ENCODE data around the gene ABHD5. TPM values are rescaled to one million over a fixed set of nuclear protein-coding genes. Genes with fewer than 3 reads are reported as not detected.

Gene ABHD5
- total and polyA plus RNA-seq, 2 of the 8 experiments (the other 6 are each of a cell fraction or from before 2014, with no cell fraction given): 10.5 to 16.4 TPM

DNA sequence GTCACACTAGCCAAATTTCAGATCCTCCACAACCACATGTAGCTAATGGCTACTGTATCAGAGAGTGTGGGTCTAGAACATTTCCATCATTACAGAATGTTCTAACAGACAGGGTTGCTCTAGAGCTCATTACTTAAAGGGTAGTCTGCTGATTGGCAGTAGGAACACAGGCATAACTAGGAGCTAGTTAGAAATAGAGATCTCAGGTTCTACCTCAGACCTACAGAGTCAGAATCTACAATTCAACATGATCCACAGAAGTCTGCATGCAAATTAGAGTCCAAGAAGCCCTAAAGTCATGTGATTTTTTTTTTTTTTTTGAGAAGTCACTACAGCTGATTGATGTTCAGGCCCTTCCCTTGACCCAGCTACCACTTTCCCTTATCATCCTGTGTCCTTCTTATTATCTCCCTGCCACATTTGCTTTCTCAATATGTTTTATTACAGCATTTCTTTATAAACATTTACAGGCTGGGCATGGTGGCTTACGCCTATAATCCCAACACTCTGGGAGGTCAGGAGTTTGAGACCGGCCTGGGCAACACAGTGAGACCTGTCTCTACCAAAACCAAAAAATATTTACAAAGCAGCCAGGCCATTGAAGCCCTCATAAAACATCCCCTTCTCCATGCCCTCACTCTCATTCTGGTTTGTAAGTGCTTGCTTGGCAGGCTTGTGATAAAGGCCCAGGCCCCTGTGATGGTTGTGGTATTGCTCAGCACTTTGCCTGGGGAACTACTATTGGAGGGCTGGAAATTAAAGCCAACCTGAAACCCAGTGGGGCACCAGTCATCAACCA lies 3.8 kb upstream of the ABHD5 start:
- Histone ChIP-seq H3K79me2 (ENCODE audit: control insufficient read depth in 1 of 2, insufficient read depth in 2 of 2, low read length in 2 of 2) (peaks cover 0 to 1% of the 10 kb centered on the region in 2 experiments; a peak in 2 of 4 replicates), H2AK5ac (ENCODE audit: low read depth, low read length) (no peak overlapping the region), H3K36me3 (ENCODE audit: control insufficient read depth in 2 of 4, insufficient read depth in 4 of 4, low read length in 3 of 4) (no peaks in the 10 kb centered on the region), H3K14ac (ENCODE audit: insufficient read length) (no peak overlapping the region), H2BK5ac (ENCODE audit: low read depth, low read length) (no peak overlapping the region), H3K27ac (ENCODE audit: low read depth, low read length) (no peak overlapping the region), H2AFZ (ENCODE audit: low read length) (no peak overlapping the region), H2BK15ac (ENCODE audit: low read length) (no peak overlapping the region), H3K79me1 (ENCODE audit: low read depth, low read length) (no peaks in the 10 kb centered on the region), H3K9ac (replicated peaks in 1 of 4; ENCODE audit: extremely low read depth in 1 of 4, low read depth in 3 of 4, low read length in 3 of 4) (no peak overlapping the region), H3K4ac (replicated peaks; ENCODE audit: insufficient read length, low read depth, low read length) (no peak overlapping the region), H2BK20ac (ENCODE audit: low read length) (no peak overlapping the region), H4K91ac (replicated peaks; ENCODE audit: insufficient read length, low read length) (no peak overlapping the region), H3K9me3 (ENCODE audit: insufficient read depth in 2 of 2, low read depth in 1 of 2, low read length in 1 of 2) (no peaks in the 10 kb centered on the region), H3K56ac (replicated peaks; ENCODE audit: insufficient read length, low read depth, low read length) (no peak overlapping the region), H3K4me2 (ENCODE audit: insufficient read depth in 1 of 2, low read depth in 2 of 2, low read length in 2 of 2) (no peak overlapping the region), H2BK12ac (ENCODE audit: low read depth, low read length) (no peak overlapping the region), H2BK120ac (replicated peaks; ENCODE audit: low read depth, low read length) (no peak overlapping the region), H3K4me1 (replicated peaks in 1 of 4; ENCODE audit: control insufficient read depth in 3 of 4, insufficient read depth in 4 of 4, low read length in 3 of 4) (no peaks in the 10 kb centered on the region; a peak in 3 of 7 replicates), H4K20me1 (replicated peaks in 1 of 2; ENCODE audit: control insufficient read depth in 1 of 2, insufficient read depth in 2 of 2, low read length in 2 of 2) (no peaks in the 10 kb centered on the region), H4K5ac (ENCODE audit: insufficient read length, low read depth, low read length) (no peak overlapping the region), H3K4me3 (ENCODE audit: extremely low read depth in 1 of 4, insufficient read depth in 2 of 4, low read depth in 3 of 4, low read length in 4 of 4) (no peak overlapping the region), H3K18ac (ENCODE audit: extremely low read depth, low read length) (no peak overlapping the region), H3K23ac (ENCODE audit: insufficient read length) (no peak overlapping the region), H3K27me3 (replicated peaks in 1 of 4; ENCODE audit: control insufficient read depth in 3 of 4, extremely low read depth in 1 of 4, insufficient read depth in 3 of 4, low read length in 3 of 4) (no peaks in the 10 kb centered on the region), H4K8ac (ENCODE audit: extremely low read depth, insufficient read depth, low read length) (no peak overlapping the region), H3K23me2 (ENCODE audit: low read depth, low read length) (peaks cover 2% of the 10 kb centered on the region; the same call in 1 of the 2 replicates)
- TF ChIP-seq, protein P1, sequence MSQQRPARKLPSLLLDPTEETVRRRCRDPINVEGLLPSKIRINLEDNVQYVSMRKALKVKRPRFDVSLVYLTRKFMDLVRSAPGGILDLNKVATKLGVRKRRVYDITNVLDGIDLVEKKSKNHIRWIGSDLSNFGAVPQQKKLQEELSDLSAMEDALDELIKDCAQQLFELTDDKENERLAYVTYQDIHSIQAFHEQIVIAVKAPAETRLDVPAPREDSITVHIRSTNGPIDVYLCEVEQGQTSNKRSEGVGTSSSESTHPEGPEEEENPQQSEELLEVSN (IDR thresholded peaks at IDR 0.05): no peak
- TF ChIP-seq HDAC6 (IDR thresholded peaks at IDR 0.05; ENCODE audit: low read depth, low read length) (no peak), POLR2AphosphoS5 (IDR thresholded peaks at IDR 0.05; ENCODE audit: low read depth, low read length) (no peak), EP300 (IDR thresholded peaks at IDR 0.05; ENCODE audit: borderline replicate concordance in 1 of 2, low read depth in 2 of 2, low read length in 2 of 2) (no peak), JUND (IDR thresholded peaks at IDR 0.05; ENCODE audit: low read length) (no peak), RFX5 (IDR thresholded peaks at IDR 0.05; ENCODE audit: borderline replicate concordance, low read depth, low read length) (no peak), SP4 (IDR thresholded peaks at IDR 0.05; ENCODE audit: low read length) (no peak)
- ChIA-PET POLR2A (ENCODE audit: partially characterized antibody) (no interaction called here), CTCF (ENCODE audit: partially characterized antibody) (no interaction called here)
- no peak for FAIRE-seq
- no peak for DNase-seq (ENCODE audit: low read depth in 1 of 2, low spot score in 2 of 2)
- WGBS, 2 experiments (ENCODE audit: extremely low coverage in 1 of 2, insufficient coverage in 1 of 2, insufficient read length in 1 of 2, insufficient replicate concordance in 2 of 2, low coverage in 1 of 2, low lambda C conversion rate in 2 of 2, missing lambda C conversion rate in 1 of 2): 85% methylated on average over 2 of the region's 2 CpGs; no CpG with 5 or more reads in 1 of the 2 experiments
